HEK293 (cell line): Measurements from ENCODE around the gene MYRIP.

Experiments
- CTCF ChIA-PET: fragments of 350-600 bp; formaldehyde crosslinking; extraction: SDS; loops from one replicate; lab custom pipeline; 2021; ENCODE audit warnings: antibody characterized with exemption; lab: Yijun Ruan, JAX
- POLR2A ChIA-PET: fragments of 300-600 bp; formaldehyde crosslinking; extraction: SDS; loops from one replicate; lab custom pipeline; 2020; ENCODE audit warnings: antibody characterized with exemption, inconsistent platforms; lab: Yijun Ruan, JAX
- H3K27ac ChIP-seq: fragments of 200-500 bp; sonication (Bioruptor generic); 2 replicates; pipeline ENCODE4 v1.5.1; 2014; ENCODE audit warnings: low read depth, low read length, control low read depth, inconsistent platforms; ENCODE audit errors: extremely low read depth
- H3K36me3 ChIP-seq, 2 experiments: fragments of 200-500 bp in 1 of 2; sonication (Bioruptor generic) in 1 of 2; 1 replicate in 1 of 2; 2 replicates in 1 of 2; pipeline ENCODE4 v1.5.1; 2014 to 2017; ENCODE audit warnings: inconsistent platforms in 2 of 2, low read length in 2 of 2; ENCODE audit not compliant: control insufficient read depth in 2 of 2, insufficient read depth in 1 of 2
- H3K4me1 ChIP-seq: fragments of 200-500 bp; sonication (Bioruptor generic); 2 replicates; pipeline ENCODE4 v1.5.1; 2014; ENCODE audit warnings: mild to moderate bottlenecking, low read length, inconsistent platforms; ENCODE audit not compliant: control insufficient read depth, insufficient read depth
- H3K4me3 ChIP-seq: 2 replicates; pipeline ENCODE4 v1.5.1; 2011; ENCODE audit warnings: low read depth, mild to moderate bottlenecking, control low read depth, low read length, moderate library complexity
- H3K9me3 ChIP-seq: fragments of 200-500 bp; sonication (Bioruptor generic); 2 replicates; pipeline ENCODE4 v1.5.1; 2014; ENCODE audit warnings: low read depth, low read length, inconsistent platforms; ENCODE audit not compliant: control insufficient read depth, insufficient read depth
- MYNN ChIP-seq: fragments of 450-650 bp; formaldehyde crosslinking; IDR thresholded peaks from 2 replicates; pipeline ENCODE4 v1.5.1; 2016; ENCODE audit warnings: missing biosample characterization, missing genetic modification characterization, borderline replicate concordance
- PBX3 ChIP-seq: sonication (generic); formaldehyde crosslinking; IDR thresholded peaks from 2 replicates; pipeline ENCODE4 v1.8.1; 2022; ENCODE audit warnings: mild to moderate bottlenecking, moderate library complexity, missing genetic modification reagents
- RBAK ChIP-seq: fragments of 450-650 bp; formaldehyde crosslinking; IDR thresholded peaks from 2 replicates; pipeline ENCODE4 v1.5.1; 2016; ENCODE audit warnings: missing biosample characterization, missing genetic modification characterization
- SP7 ChIP-seq: fragments of 450-650 bp; formaldehyde crosslinking; IDR thresholded peaks from 2 replicates; pipeline ENCODE4 v1.5.1; 2016; ENCODE audit warnings: missing biosample characterization, missing genetic modification characterization
- TRIM28 ChIP-seq: IDR thresholded peaks from 2 replicates; pipeline ENCODE4 v1.6.1; 2011; ENCODE audit warnings: low read length, control low read depth, borderline replicate concordance
- ZBTB21 ChIP-seq: fragments of 450-650 bp; formaldehyde crosslinking; IDR thresholded peaks from 2 replicates; pipeline ENCODE4 v1.5.1; 2017; ENCODE audit warnings: missing biosample characterization, missing genetic modification characterization
- ZFP41 ChIP-seq: fragments of 450-650 bp; formaldehyde crosslinking; IDR thresholded peaks from 2 replicates; pipeline ENCODE4 v1.5.1; 2016; ENCODE audit warnings: missing biosample characterization, missing genetic modification characterization, borderline replicate concordance
- ZNF112 ChIP-seq: fragments of 450-650 bp; formaldehyde crosslinking; IDR thresholded peaks from 2 replicates; pipeline ENCODE4 v1.5.0; 2017; ENCODE audit warnings: missing biosample characterization, missing genetic modification characterization
- ZNF140 ChIP-seq: fragments of 450-650 bp; formaldehyde crosslinking; IDR thresholded peaks from 2 replicates; pipeline ENCODE4 v1.5.1; 2016; ENCODE audit warnings: missing biosample characterization, missing genetic modification characterization
- ZNF146 ChIP-seq: fragments of 450-650 bp; formaldehyde crosslinking; IDR thresholded peaks from 2 replicates; pipeline ENCODE4 v1.5.1; 2016; ENCODE audit warnings: missing biosample characterization, missing genetic modification characterization
- ZNF16 ChIP-seq: fragments of 450-650 bp; formaldehyde crosslinking; IDR thresholded peaks from 2 replicates; pipeline ENCODE4 v1.5.1; 2016; ENCODE audit warnings: low read depth, missing biosample characterization, missing genetic modification characterization
- ZNF175 ChIP-seq: fragments of 450-650 bp; formaldehyde crosslinking; IDR thresholded peaks from 2 replicates; pipeline ENCODE4 v1.5.1; 2016; ENCODE audit warnings: missing biosample characterization, missing genetic modification characterization
- ZNF2 ChIP-seq: fragments of 450-650 bp; formaldehyde crosslinking; IDR thresholded peaks from 2 replicates; pipeline ENCODE4 v1.5.1; 2016; ENCODE audit warnings: missing biosample characterization, missing genetic modification characterization
- ZNF221 ChIP-seq: fragments of 450-650 bp; formaldehyde crosslinking; IDR thresholded peaks from 2 replicates; pipeline ENCODE4 v1.5.1; 2017; ENCODE audit warnings: missing biosample characterization, missing genetic modification characterization, borderline replicate concordance
- ZNF223 ChIP-seq: fragments of 450-650 bp; formaldehyde crosslinking; IDR thresholded peaks from 2 replicates; pipeline ENCODE4 v1.5.1; 2016; ENCODE audit warnings: missing biosample characterization, missing genetic modification characterization
- ZNF248 ChIP-seq: fragments of 450-650 bp; formaldehyde crosslinking; IDR thresholded peaks from 2 replicates; pipeline ENCODE4 v1.5.1; 2017; ENCODE audit warnings: missing biosample characterization, missing genetic modification characterization
- ZNF335 ChIP-seq: fragments of 450-650 bp; formaldehyde crosslinking; conservative IDR thresholded peaks from 2 replicates; pipeline ENCODE4 v1.5.1; 2016; ENCODE audit warnings: missing biosample characterization, missing genetic modification characterization
- ZNF473 ChIP-seq: fragments of 450-650 bp; formaldehyde crosslinking; IDR thresholded peaks from 2 replicates; pipeline ENCODE4 v1.5.1; 2017; ENCODE audit warnings: missing biosample characterization, missing genetic modification characterization
- ZNF510 ChIP-seq: fragments of 450-650 bp; formaldehyde crosslinking; IDR thresholded peaks from 2 replicates; pipeline ENCODE4 v1.5.1; 2018; ENCODE audit warnings: mild to moderate bottlenecking, missing genetic modification characterization, missing biosample characterization; ENCODE audit not compliant: insufficient replicate concordance
- ZNF514 ChIP-seq: fragments of 450-650 bp; formaldehyde crosslinking; IDR thresholded peaks from 2 replicates; pipeline ENCODE4 v1.5.1; 2016; ENCODE audit warnings: missing biosample characterization, missing genetic modification characterization
- ZNF549 ChIP-seq: fragments of 450-650 bp; IDR thresholded peaks from 2 replicates; pipeline ENCODE4 v1.5.1; 2018; ENCODE audit warnings: missing biosample characterization, missing genetic modification characterization, mild to moderate bottlenecking, inconsistent platforms, moderate library complexity
- ZNF664 ChIP-seq: fragments of 450-650 bp; formaldehyde crosslinking; IDR thresholded peaks from 2 replicates; pipeline ENCODE4 v1.5.1; 2016; ENCODE audit warnings: missing biosample characterization, missing genetic modification characterization
- ZNF704 ChIP-seq: fragments of 450-650 bp; formaldehyde crosslinking; IDR thresholded peaks from 2 replicates; pipeline ENCODE4 v1.5.1; 2016; ENCODE audit warnings: missing biosample characterization, missing genetic modification characterization
- TF ChIP-seq, protein P1 (sequence below): fragments of 450-650 bp; formaldehyde crosslinking; IDR thresholded peaks from 2 replicates; pipeline ENCODE4 v1.5.1; 2017; ENCODE audit warnings: missing biosample characterization, missing genetic modification characterization
- TF ChIP-seq, protein P2 (sequence below): fragments of 450-650 bp; formaldehyde crosslinking; IDR thresholded peaks from 2 replicates; pipeline ENCODE4; 2016; ENCODE audit warnings: missing biosample characterization, missing genetic modification characterization
- TF ChIP-seq, protein P3 (sequence below): fragments of 450-650 bp; formaldehyde crosslinking; IDR thresholded peaks from 2 replicates; pipeline ENCODE4 v1.5.1; 2016; ENCODE audit warnings: missing biosample characterization, missing genetic modification characterization
- TF ChIP-seq, protein P4 (sequence below): fragments of 450-650 bp; formaldehyde crosslinking; IDR thresholded peaks from 2 replicates; pipeline ENCODE4 v1.5.1; 2016; ENCODE audit warnings: missing biosample characterization, missing genetic modification characterization
- TF ChIP-seq, protein P5 (sequence below): fragments of 450-650 bp; formaldehyde crosslinking; IDR thresholded peaks from 2 replicates; pipeline ENCODE4 v1.5.1; 2016; ENCODE audit warnings: missing biosample characterization, missing genetic modification characterization

MYRIP gene

DNA sequence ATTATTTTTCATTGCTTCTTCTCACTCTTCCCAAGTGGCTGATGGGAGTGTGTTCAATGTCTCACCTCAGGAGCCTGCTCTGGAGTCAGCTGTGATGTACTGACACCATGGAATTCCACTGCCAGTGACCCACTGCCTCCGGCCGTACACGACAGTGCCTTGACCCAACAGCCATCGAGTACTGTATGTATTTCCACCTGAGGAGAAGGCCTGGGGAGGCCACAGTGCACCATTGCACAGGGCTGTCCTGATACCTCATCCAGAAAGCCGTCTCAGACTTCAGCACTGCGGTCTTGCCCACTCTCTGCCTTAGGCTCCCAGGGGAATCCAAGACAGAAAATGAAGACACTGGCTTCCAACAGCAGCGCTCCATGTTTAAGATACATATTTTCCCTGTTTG lies 448.7 kb downstream of the MYRIP start:
- Histone ChIP-seq H3K9me3 (no peaks in the 10 kb centered on the region), H3K27ac (no peak overlapping the region), H3K4me3 (no peak overlapping the region), H3K36me3 (no peaks in the 10 kb centered on the region), H3K4me1 (no peaks in the 10 kb centered on the region)
- POLR2A ChIA-PET: no interaction called here
- TF ChIP-seq ZBTB21 (tag by site-specific recombination) (no peak), ZNF549 (tag by site-specific recombination) (no peak), MYNN (tag by site-specific recombination) (no peak), ZNF248 (tag by site-specific recombination) (no peak), ZNF112 (no peak), ZNF221 (tag by site-specific recombination) (no peak), TRIM28 (no peak), ZNF510 (tag by site-specific recombination) (no peak), ZNF704 (tag by site-specific recombination) (no peak), ZNF473 (tag by site-specific recombination) (no peak), PBX3 (CRISPR knock-in tag) (no peak), ZNF146 (tag by site-specific recombination) (no peak), ZNF140 (tag by site-specific recombination) (no peak), ZNF664 (no peak)
- TF ChIP-seq, protein P1, sequence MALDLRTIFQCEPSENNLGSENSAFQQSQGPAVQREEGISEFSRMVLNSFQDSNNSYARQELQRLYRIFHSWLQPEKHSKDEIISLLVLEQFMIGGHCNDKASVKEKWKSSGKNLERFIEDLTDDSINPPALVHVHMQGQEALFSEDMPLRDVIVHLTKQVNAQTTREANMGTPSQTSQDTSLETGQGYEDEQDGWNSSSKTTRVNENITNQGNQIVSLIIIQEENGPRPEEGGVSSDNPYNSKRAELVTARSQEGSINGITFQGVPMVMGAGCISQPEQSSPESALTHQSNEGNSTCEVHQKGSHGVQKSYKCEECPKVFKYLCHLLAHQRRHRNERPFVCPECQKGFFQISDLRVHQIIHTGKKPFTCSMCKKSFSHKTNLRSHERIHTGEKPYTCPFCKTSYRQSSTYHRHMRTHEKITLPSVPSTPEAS (tag by site-specific recombination): no peak
- TF ChIP-seq, protein P2, sequence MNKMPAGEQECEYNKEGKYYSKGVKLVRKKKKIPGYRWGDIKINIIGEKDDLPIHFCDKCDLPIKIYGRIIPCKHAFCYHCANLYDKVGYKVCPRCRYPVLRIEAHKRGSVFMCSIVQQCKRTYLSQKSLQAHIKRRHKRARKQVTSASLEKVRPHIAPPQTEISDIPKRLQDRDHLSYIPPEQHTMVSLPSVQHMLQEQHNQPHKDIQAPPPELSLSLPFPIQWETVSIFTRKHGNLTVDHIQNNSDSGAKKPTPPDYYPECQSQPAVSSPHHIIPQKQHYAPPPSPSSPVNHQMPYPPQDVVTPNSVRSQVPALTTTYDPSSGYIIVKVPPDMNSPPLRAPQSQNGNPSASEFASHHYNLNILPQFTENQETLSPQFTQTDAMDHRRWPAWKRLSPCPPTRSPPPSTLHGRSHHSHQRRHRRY: no peak
- TF ChIP-seq, protein P3, sequence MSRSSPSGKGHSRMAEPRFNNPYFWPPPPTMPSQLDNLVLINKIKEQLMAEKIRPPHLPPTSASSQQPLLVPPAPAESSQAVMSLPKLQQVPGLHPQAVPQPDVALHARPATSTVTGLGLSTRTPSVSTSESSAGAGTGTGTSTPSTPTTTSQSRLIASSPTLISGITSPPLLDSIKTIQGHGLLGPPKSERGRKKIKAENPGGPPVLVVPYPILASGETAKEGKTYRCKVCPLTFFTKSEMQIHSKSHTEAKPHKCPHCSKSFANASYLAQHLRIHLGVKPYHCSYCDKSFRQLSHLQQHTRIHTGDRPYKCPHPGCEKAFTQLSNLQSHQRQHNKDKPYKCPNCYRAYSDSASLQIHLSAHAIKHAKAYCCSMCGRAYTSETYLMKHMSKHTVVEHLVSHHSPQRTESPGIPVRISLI (tag by site-specific recombination): no peak
- TF ChIP-seq, protein P4, sequence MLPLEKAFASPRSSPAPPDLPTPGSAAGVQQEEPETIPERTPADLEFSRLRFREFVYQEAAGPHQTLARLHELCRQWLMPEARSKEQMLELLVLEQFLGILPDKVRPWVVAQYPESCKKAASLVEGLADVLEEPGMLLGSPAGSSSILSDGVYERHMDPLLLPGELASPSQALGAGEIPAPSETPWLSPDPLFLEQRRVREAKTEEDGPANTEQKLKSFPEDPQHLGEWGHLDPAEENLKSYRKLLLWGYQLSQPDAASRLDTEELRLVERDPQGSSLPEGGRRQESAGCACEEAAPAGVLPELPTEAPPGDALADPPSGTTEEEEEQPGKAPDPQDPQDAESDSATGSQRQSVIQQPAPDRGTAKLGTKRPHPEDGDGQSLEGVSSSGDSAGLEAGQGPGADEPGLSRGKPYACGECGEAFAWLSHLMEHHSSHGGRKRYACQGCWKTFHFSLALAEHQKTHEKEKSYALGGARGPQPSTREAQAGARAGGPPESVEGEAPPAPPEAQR (tag by site-specific recombination): no peak
- TF ChIP-seq, all 188 proteins: peak for 0
- CTCF ChIA-PET: interaction anchor here (0.6 kb wide), 1 partner anchor 29 kb away, joined by 3 read pairs; no protein-coding TSS in a partner anchor

DNA sequence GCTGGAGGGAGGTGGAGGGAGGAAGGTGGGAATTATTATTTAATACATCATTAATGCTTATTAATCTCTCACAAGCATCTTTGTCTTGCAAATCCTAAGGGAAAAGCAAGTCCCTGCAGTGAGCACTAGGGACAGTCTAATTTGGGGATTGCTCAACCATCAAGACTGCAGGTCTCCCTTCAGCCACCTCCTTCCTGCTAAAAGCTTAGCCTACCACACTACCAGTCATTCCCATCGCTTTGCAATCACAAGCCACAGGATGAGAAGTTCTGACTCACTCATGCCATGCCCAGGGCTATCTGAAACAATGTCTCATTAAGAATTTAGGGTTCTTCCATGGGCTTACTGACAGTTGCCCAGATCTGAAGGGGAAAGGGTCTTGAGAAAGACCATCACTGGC lies 449.1 kb downstream of the MYRIP start:
- Histone ChIP-seq H3K9me3 (no peaks in the 10 kb centered on the region), H3K36me3 (no peaks in the 10 kb centered on the region), H3K4me1 (no peaks in the 10 kb centered on the region), H3K4me3 (no peak overlapping the region), H3K27ac (no peak overlapping the region)
- POLR2A ChIA-PET: no interaction called here
- CTCF ChIA-PET: no interaction called here
- no peak for TF ChIP-seq ZNF112
- TF ChIP-seq SP7 (tag by site-specific recombination): no peak
- TF ChIP-seq, protein P5, sequence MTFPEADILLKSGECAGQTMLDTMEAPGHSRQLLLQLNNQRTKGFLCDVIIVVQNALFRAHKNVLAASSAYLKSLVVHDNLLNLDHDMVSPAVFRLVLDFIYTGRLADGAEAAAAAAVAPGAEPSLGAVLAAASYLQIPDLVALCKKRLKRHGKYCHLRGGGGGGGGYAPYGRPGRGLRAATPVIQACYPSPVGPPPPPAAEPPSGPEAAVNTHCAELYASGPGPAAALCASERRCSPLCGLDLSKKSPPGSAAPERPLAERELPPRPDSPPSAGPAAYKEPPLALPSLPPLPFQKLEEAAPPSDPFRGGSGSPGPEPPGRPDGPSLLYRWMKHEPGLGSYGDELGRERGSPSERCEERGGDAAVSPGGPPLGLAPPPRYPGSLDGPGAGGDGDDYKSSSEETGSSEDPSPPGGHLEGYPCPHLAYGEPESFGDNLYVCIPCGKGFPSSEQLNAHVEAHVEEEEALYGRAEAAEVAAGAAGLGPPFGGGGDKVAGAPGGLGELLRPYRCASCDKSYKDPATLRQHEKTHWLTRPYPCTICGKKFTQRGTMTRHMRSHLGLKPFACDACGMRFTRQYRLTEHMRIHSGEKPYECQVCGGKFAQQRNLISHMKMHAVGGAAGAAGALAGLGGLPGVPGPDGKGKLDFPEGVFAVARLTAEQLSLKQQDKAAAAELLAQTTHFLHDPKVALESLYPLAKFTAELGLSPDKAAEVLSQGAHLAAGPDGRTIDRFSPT (tag by site-specific recombination): no peak
- TF ChIP-seq ZNF2: no peak
- TF ChIP-seq ZNF223 (tag by site-specific recombination): no peak
- no peak for TF ChIP-seq ZNF335 (tag by site-specific recombination)
- no peak for TF ChIP-seq ZFP41
- TF ChIP-seq ZNF175 (tag by site-specific recombination): no peak
- no peak for TF ChIP-seq RBAK (tag by site-specific recombination)
- TF ChIP-seq ZNF514: no peak
- no peak for TF ChIP-seq ZNF16 (tag by site-specific recombination)
